NAMALWA (cell line): ENCODE data around the gene CCDC169.
"Not testable (repeated sequence)": the region's sequence is repeated elsewhere in the genome, so short reads cannot be mapped to it uniquely, and the experiment has no call there.

Experiments
- DNase-seq: peaks from one replicate; pipeline ENCODE4 v3.0.0-alpha.2; 2015; ENCODE audit warnings: low spot score

CCDC169 gene

DNA sequence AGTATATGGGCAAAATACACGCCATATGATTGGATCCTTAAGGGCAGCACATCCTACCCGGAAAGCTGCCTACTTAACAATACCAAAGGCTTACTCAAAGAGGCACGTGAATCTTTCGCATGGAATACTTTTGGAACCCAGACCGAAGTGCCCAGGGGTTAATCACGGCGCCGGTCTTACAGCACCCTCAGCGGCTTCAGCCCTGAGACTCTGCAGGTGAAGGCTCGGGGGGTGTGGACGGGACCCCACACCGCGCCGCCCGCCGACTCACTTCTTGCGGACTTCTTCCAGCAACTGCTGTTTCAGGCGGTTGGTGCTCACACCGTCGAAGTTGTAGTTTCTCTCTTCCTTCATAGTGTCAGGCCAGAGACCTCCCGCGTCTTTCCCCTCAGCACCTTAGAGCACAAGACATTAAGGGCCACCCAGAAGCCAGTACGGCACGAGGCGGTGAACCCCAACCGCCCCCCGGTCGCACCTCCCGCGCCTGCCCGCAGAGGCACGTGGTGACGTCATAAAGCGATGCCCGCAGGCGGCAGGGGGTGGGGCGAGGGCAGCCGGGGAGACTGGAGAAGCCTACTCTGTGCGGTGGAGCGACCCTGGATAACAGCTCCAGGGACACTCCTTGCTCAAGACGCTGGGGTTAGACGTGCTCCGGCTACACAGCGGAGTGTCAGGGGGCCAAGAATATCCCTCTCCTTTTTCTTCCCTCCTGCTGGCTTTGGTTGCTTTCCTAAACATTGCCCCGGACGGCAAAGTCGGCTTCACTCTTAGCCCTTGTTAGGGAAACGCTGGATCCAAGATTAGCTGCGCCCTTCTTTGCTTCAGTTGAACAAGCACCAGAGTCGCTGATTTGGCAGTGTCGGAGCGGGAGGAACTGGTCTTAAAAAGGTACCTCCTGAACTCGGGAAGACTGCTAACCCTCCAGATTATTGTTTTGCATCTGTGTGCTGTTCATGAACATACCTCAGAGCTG lies at the start of gene CCDC169:
TSS of gene CCDC169 (minus strand) at position 449 of the 973 bp plus-strand sequence. CDS start at position 354, 95 bp downstream.
- peak; percentile 3 for DNase-seq

DNA sequence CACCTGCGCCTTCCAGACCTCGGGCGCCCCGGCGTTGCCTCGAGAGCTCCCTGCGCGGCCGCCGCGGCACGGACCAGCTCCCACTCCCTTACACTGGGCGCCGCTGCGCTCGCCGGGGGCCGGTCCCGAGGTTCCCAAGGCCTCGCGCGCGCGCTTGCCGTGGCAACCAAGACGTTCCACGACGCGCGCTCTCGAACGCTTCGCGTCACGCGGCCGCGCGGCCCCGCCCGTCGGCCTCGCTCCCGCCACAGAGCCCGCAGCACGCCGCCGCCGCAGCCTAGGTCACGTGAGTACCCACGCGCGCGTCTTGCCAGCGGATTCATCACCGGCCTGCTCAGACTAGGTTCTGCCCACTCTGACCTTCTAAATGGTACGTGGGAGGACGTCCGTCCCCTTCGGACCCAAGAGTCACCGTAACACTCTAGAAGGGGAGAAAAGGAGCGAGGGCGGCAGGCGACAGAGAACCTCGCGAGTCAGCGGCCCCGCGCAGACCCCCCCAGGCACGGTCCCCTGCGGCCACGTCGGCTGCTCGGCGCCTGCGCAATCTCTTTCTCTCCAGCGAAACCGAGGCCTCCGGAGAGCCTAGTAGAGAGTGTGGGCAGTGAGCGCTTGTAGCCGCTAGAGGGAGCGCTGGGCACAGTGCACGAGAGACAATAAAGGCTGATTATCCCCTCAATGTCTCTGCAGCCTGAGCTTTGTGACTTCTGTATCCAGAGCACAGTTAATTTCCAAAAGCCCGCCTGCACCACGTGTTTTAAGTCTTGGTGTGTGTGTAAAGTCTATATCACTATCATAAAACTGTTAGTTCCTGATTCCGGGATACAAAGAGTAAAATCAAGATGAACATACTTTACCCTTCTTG lies 48.8 kb upstream of the CCDC169 start, which contains the start of gene SPART:
TSS of gene SPART (minus strand) at position 173 of the 862 bp plus-strand sequence. CDS start 10,564 bp downstream, outside the sequence.
- DNase-seq: peak; percentile 61

DNA sequence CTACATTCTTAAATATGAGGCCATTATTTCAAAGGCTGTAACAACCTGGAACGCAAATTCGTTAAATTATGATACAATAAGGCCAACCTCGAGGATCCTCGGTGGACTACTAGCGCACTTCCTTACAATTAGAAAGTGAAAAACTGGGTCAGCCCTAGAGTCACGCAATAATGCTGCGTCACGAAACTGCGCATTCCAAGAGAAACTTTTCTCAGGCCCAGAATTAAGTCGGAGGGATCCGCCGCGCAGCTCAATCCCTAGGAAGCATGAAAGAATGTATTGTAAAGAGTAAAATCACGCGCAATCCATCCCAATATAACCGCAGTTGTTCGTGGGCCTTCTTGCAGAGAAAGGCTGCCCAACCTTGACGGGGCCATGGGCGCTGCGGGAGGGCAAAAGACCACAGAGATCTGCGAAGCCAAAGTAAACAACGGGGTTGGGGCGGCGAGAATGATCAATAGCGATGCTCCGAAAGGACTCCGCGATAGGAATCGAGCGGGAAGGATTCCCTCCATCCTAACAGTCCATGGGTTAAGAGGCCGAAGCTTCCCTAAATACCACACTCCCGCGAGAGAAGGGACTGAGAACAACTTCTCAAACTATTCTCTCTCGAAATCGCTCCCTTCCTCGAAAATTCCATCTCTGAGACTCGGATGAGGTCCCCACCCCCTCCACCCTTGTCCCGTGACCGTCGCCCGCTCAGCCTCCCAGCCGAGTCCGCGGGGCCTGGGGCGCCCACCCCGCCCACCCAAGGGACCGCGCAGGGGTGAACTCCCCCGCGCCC lies 48.0 kb upstream of the CCDC169 start:
- DNase-seq: no peak

DNA sequence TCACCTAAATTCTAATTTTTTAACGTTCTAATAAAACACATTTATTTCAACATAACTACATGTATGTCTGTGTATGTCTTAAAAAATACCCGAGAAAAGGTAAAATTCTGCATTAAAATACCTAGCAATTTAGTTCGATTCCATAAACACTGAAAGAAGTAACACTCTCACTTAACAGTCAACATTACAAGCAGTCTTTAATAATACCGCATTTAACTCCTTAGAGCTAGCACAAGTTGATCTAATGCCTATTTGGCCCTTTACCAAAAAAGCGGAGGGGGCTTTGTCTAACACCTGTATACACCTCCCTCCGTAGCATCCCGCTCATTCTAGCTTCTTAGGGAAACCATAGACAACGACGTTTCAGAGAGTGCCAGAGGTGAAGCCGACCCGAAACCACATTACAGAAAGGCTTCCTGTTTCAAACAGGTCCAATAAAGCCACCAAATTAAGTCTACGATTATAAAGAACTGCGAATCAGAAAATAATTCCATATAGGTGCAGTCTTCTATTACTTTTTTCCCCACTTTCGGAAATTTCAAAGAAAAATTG lies 47.3 kb upstream of the CCDC169 start:
- DNase-seq: no peak

DNA sequence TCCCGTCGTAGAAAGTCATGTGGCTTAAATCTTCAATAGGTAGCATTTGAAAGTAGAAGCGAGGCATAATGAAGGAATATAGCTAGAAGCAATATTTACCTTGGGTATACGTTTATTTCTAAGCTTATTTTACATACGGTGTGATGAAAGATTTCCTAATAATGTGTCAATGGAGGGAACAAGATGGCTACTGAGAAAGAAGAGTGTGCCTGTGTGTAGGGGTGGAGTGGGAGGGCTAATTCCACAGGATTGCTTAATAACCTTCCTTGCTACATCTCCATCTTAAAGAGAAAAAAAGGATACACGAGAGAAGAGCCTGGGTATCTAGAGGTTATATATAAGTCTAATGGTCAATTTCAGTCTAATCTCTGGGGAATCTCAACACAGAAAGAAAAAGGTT lies 46.6 kb upstream of the CCDC169 start:
- DNase-seq: no peak

DNA sequence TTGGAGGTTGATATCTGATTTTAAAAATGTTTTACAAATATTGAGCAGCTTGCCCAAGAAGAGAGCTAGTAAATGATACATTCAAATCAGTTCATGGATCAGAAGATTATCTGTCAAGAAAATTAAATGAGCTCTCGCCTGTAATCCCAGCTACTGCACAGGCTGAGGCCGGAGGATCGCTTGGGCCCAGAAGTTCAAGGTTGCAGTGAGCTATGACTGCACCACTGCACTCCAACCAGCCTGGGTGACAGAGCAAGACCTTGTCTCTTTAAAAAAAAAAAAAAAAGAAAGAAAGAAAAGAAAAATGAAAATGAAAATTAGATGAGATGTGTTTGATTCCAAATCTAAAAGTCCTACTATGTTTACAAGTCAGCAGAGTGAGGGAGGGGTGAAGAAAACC lies 46.2 kb upstream of the CCDC169 start:
- DNase-seq: no peak

DNA sequence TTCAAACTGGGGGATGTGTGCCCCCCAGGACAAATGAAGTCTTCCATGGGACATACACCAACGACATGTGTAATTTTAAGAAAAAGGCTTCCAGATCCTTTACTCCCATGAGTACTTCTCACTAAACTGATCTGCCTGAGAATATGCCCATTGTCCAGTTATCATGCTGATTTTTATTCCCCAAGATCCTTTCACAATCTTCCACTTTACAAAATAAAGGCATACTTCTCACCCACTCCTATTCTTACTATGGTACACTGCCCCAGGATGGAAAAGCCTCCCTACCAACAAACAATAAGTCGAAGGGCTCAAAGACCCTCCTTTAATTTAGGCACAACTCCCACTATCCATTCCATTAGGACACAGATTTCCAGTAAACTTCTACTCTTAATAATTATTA lies 45.1 kb upstream of the CCDC169 start:
- no peak for DNase-seq

DNA sequence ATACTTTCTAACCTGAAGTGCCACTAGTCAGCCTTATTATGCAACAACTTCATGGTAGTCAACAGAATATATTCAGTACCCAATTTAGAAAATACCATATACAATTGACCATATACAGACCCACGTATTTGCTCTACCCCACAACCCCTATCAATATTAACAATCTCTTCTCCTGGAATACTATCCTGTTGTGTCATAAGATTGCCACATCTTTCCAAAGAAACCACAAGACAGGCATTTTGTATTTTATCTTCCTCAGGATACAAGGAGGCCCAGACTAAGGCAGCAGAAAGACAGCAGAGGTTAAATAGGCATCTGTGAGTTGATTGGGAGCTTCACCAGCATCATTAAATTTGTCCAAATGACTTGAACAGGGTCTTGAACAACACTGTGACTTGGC lies 44.1 kb upstream of the CCDC169 start:
- no peak for DNase-seq

DNA sequence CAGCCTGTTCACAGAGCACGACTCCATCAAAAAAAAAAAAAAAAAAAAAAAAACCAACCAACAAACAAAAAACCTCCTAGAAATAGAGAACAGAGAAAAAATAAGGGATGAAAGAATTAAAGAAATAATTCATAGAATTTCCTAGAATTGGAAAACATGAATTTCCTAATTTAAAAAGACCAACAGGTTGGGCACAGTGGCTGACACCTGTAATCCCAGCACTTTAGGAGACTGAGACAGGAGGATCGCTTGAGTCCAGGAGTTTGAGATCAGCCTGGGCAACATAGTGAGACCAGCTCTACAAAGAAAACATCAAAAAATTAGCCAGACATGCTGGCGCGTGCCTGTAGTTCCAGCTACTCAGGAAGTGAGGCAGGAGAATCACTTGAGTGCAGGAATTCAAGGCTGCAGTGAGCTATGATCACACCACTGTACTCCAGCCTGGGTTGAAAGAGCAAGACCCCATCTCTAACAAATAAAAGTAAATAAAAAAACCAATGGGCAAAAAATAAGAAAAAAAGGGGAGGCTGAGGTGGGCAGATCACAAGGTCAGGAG lies 42.1 kb upstream of the CCDC169 start:
- no peak for DNase-seq

DNA sequence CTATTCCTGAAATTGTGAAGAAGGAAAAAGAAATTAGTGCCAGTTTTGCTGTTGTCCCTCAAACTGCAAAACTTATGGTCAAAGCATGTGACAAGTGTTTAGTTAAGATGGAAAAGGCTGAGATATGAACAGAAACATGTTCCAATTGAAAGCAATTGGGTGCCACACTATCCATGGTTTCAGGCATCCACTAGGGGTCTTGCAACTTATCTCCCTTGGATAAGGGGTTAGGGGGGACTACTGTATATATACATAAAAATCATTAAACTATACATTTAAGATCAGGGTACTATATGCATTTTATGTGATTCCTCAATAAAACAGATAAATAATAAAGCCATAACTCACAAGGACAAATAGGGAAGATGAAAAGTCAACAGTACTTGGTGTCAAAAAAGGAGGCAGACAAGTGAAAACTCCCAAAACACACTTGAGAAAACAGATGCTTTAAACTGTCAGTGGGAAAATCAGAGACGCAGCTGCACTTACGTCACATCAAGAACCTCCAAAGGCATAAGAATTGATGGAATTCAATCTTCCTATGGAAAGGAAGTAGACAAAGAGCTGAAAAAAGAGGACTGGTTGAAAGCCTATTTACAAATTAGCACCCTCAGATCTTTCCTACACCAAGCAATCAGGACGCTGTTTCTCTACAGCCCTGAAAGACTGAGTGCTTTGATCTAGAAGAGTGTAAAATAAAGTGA lies 40.5 kb upstream of the CCDC169 start:
- DNase-seq: no peak

DNA sequence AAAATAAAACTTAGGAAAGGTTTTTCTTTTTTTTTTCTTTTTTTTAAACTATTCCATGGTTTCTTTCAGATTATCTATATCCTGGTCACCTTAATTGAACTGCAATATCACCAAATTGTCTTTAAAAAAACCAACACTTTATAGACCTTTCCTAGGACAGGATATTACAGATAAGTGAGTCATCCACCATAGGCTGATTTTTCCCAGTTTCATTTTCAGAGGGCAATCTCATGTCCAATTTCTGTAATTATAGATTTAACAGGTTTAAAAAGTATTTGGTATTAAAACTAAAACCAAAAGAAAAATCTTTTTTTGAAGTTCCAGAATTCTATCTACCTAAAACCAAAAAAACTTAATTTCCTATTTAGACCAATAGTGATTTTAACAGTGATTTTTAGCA lies 35.4 kb upstream of the CCDC169 start:
- DNase-seq: no peak

DNA sequence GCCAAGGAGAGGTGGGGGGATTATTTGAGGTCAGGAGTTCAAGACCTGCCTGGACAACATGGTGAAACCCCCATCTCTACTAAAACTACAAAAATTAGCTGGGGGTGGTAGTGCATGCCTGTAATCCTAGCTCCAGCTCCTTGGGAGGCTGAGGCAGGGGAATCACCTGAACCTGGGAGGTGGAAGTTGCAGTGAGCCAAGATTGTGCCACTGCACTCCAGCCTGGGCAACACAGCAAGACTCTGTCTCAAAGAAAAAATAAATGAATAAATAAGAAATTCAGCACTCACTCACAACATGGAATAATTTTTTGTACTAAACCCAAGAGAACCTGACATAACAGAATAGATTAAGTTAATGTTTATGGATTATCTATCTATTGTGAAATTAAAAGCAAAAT lies 34.6 kb upstream of the CCDC169 start:
- DNase-seq: not testable (repeated sequence)

DNA sequence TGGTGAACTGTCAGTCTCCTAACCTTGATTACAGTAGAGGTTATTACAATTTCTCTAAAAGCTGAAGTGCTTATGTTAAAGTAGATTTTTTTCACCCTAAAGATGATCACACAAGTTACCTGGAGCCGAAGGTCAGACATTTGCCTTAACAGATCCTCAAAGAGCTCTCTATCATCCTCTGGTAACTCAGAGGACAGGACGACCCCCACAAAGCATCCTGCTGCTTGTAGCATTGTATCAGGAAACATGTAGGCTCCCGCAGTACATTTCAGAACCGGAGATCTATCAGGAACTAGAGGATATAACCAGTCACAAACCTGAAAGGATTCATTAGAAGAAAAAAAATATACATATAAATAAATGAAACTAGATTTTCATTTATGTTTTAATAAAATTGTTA lies 33.7 kb upstream of the CCDC169 start:
- DNase-seq: no peak

DNA sequence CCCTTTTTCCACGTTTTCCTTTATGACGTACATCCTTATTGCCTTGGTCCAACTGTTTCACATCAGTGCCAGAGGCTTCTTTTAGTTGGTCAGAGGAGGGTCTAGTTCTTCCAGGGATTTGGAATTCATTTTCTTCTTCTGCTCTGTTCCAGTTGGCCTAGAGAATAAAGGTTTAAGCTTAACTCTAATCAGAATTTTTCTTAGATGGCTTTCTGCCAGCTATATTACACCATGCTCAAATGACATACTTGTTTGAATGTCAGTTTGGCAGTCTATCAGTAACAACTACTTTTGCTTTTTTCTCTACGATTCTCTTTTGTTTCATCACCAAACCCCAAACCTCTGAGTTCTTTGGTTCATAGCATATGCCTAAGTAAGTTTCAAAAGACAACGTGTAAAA lies 31.7 kb upstream of the CCDC169 start:
- no peak for DNase-seq

DNA sequence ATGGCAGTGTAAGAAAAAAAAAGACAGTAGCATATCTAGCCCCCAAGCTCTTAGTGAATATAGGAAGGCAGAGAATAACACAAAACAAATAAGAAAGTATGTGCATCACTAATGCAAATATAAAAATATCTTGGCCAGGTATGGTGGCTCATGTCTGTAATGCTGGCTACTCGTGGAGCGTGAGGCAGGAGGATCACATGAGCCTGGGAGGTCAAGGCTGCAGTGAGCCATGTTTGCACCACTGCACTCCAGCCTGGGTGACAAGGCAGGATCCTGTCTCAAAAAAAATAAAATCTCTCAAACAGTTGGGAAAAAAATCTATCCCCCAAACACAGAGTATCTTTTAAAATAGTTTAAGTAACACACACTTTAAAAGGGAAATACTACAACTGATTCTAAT lies 31.2 kb upstream of the CCDC169 start:
- no peak for DNase-seq

DNA sequence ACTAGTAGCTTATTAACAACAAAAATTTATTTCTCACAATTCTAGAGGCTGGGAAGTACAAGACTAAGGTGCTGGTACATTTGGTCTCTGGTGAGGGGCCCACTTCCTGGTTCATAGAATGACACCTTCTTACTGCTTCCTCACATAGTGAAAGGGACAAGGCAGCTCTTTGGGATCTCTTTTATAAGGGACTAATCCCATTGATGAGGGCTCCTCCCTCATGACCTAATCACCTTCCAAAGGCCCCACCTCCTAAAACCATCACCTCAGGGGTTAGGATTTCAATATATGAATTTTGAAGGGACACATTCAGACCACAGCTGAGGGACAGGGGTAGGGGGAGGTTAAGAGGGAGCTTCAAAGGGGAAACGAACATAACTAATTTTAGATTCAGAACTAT lies 28.3 kb upstream of the CCDC169 start:
- no peak for DNase-seq

DNA sequence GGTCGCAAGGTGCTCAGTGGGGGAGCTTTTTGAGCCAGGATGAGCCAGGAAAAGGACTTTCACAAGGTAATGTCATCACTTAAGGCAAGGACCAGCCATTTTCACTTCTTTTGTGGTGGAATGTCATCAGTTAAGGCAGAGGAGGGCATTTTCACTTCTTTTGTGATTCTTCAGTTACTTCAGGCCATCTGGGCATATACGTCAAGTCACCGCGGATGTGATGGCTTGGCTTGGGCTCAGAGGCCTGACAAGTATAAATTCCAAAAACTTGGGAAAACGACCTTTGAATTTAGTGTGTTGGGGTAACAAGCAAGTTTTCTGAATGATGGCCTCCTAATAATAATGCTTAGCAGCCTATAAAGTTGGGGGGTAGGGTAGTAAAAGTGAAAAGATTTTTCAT lies 27.3 kb upstream of the CCDC169 start:
- DNase-seq: not testable (repeated sequence)

DNA sequence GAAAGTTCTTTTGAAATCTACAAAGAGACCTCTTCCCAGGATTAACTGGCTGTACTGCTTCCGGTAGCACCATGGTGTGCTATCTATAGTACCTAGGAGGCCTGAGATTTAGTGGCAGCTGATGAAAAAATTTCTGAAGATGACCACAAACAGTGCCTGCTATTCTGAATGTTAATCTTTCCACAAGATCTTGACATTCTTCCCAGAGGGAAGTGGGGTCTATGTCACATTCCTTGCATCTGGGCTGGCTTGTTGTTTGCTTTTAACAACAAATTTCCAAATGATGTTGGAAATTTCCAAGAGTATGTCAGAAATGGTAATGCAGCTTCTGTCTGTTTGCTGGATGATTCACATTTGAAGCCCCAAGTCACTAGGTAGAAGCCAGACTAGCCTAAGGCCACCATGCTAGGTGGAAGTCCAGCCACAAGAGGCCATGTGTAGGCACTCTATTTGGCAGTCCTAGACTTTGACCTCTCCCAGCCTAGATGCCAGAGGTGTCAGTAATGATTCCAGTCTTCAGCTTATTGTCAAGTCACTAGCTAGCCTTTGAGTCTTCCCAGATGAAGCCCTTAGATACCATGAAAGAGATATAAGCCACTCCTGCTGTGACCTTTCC lies 26.4 kb upstream of the CCDC169 start:
- DNase-seq: no peak

DNA sequence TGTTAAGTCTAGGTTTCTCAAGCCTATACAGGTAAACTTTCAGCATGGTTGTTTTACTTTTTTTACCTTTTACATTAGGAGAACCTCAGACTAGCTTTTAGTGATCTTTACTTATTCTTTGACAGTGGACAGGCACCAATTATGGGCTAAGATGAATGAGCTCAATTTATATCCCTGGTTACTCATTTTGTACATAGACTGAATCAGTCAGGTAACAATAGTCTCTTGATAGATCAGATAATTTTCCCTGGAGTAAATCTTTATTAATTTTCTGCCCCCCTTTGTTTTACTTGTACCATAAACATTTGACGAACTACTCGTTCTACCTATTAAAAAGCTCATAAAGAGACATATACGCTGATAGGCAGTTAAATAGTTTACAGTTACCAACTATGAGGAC lies 25.8 kb upstream of the CCDC169 start:
- no peak for DNase-seq

DNA sequence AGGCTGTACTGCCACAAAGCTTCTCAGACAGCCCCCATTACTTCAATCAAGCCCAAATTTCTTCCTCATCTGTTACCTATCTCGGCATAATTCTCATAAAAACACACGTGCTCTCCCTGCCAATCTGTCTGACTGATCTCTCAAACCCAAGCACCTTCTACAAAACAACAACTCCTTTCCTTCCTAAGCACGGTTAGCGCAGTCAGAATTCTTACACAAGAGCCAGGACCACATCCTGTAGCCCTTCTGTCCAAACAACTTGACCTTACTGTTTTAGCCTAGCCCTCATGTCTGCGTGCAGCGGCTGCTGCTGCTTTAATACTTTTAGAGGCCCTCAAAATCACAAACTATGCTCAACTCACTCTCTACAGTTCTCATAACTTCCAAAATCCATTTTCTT lies 22.2 kb upstream of the CCDC169 start:
- not testable (repeated sequence) for DNase-seq
